ENCODE results near the gene FAF1. TPM values are rescaled to one million over a fixed set of nuclear protein-coding genes. Genes with fewer than 3 reads are reported as not detected.

The FAF1 gene
- total RNA-seq, 2 experiments from 2014 or later: 43.5 to 44.0 TPM

DNA sequence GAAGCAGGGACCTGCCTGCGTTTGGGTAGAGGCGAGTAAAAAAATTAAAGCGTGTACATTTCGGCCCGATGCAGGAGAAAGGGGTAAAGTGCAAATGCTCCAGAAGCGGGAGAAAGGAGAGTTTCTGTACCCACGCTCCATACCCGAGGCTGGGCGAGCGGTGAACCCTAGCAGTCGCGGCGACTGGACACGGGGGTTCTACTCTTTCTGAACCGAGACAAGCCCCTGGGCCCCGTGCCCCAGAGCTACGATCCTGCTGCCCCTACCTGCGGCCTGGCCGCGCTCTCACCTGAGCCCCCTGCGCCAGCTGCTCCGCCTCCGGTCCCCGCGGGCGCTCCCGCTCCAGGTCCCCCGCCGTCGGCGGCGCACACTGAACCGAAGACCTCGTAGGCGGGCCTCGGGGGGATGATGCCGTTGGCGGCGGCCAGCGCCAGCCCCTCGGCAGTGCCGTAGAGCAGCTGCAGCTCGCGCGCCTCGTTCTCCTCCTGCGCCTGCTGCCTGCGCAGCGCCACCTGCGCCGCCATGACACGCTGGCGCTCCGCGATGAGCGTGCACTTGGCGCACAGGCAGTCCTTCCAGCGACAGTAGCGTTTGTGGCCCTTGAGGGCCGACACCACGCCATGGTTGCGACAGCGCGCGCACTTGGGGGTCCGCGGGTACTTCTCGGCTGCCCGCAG is 539.2 kb downstream of the FAF1 start:
- H3K9me3 Mint-ChIP-seq: no peaks in the 10 kb centered on the region
- Histone ChIP-seq H3K27me3 (ENCODE audit: control insufficient read depth in 1 of 2, insufficient read depth in 2 of 2, low read length in 2 of 2) (peaks cover 71 to 85% of the 10 kb centered on the region in 2 experiments), H3K4me3 (ENCODE audit: low read length) (no peak overlapping the region), H3K4me1 (ENCODE audit: insufficient read depth, low read length) (peaks cover 48% of the 10 kb centered on the region), H3K9me3 (ENCODE audit: control insufficient read depth in 1 of 2, insufficient read depth in 1 of 2, low read length in 2 of 2) (peaks cover 0 to 31% of the 10 kb centered on the region in 2 experiments), H3K36me3 (ENCODE audit: insufficient read depth, low read length) (no peaks in the 10 kb centered on the region), H3K27ac (ENCODE audit: low read depth in 1 of 2, low read length in 2 of 2) (no peak overlapping the region)
- peaks cover 80% of the 10 kb centered on the region for H3K27me3 Mint-ChIP-seq
- no peak for DNase-seq
- H3K4me3 Mint-ChIP-seq: peak overlapping the region; percentile 66
- H3K36me3 Mint-ChIP-seq (ENCODE audit: low read depth): no peaks in the 10 kb centered on the region
- ChIA-PET CTCF (no interaction called here), POLR2A (interaction anchor here (0.5 kb wide), 1 partner anchor 557 kb away, joined by 3 read pairs; no protein-coding TSS in a partner anchor)
- intact Hi-C loops (cut with DNase I, micrococcal nuclease): no loop called here
- no peak overlapping the region for H3K27ac Mint-ChIP-seq
- ATAC-seq (ENCODE audit: poor library complexity): no peak
- peaks cover 45% of the 10 kb centered on the region for H3K4me1 Mint-ChIP-seq (ENCODE audit: low read depth)
- TF ChIP-seq CTCF (IDR thresholded peaks at IDR 0.05): no peak

DNA sequence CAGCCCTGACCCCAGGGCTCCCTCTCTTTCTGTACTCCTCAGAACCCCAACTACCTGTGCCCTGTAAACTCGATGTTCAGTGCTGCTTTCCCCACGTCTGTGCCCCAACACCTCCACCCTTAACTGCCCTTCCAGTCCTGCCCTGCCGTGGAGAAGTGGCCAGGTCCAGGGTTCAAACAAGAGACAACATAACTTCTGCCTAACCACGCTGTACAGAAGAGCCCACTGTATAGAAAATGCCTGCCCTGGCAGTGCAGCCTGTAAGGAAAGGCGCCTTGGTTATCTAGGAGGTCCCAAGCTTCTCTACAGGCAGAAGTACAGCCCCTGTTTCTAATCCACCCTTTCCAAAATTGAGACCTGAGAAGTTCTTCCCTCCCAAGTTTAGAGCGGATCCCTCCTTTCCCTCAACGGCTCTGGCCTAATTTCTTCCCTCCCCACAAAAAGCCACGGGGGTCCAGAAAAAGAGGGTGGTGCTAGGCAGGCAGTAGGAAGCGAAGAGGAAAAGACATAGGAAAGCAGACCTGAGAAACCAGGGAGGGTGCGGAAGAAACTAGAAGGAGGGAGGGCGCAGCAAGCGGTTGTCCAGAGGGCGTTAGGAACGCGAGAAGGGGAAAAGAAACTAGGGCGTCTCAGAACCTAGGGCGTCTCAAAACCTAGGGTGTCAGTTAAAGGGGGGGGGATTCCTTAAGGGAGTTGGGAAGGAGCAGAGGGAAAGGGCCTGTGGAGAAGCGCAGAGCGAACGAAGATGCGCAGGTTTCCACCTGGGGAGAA is 540.0 kb downstream of the FAF1 start:
- intact Hi-C loops (cut with DNase I, micrococcal nuclease): no loop called here
- H3K4me1 ChIP-seq (ENCODE audit: insufficient read depth, low read length): peaks cover 42% of the 10 kb centered on the region
- TF ChIP-seq CTCF (IDR thresholded peaks at IDR 0.05): no peak
- ChIA-PET CTCF (no interaction called here), POLR2A (no interaction called here)
- no peaks in the 10 kb centered on the region for H3K36me3 ChIP-seq (ENCODE audit: insufficient read depth, low read length)
- no peak overlapping the region for H3K27ac ChIP-seq (ENCODE audit: low read depth in 1 of 2, low read length in 2 of 2)
- DNase-seq (no peak), ATAC-seq (ENCODE audit: poor library complexity) (no peak)
- peaks cover 0 to 30% of the 10 kb centered on the region in 2 experiments for H3K9me3 ChIP-seq (ENCODE audit: control insufficient read depth in 1 of 2, insufficient read depth in 1 of 2, low read length in 2 of 2)
- peak overlapping the region; percentile 66 for H3K4me3 Mint-ChIP-seq
- no peaks in the 10 kb centered on the region for H3K9me3 Mint-ChIP-seq
- no peaks in the 10 kb centered on the region for H3K36me3 Mint-ChIP-seq (ENCODE audit: low read depth)
- H3K27me3 ChIP-seq (ENCODE audit: control insufficient read depth in 1 of 2, insufficient read depth in 2 of 2, low read length in 2 of 2): peaks cover 71 to 85% of the 10 kb centered on the region in 2 experiments
- H3K4me1 Mint-ChIP-seq (ENCODE audit: low read depth): peaks cover 45% of the 10 kb centered on the region
- no peak overlapping the region for H3K27ac Mint-ChIP-seq
- H3K27me3 Mint-ChIP-seq: peaks cover 75% of the 10 kb centered on the region
- H3K4me3 ChIP-seq (ENCODE audit: low read length): no peak overlapping the region

DNA sequence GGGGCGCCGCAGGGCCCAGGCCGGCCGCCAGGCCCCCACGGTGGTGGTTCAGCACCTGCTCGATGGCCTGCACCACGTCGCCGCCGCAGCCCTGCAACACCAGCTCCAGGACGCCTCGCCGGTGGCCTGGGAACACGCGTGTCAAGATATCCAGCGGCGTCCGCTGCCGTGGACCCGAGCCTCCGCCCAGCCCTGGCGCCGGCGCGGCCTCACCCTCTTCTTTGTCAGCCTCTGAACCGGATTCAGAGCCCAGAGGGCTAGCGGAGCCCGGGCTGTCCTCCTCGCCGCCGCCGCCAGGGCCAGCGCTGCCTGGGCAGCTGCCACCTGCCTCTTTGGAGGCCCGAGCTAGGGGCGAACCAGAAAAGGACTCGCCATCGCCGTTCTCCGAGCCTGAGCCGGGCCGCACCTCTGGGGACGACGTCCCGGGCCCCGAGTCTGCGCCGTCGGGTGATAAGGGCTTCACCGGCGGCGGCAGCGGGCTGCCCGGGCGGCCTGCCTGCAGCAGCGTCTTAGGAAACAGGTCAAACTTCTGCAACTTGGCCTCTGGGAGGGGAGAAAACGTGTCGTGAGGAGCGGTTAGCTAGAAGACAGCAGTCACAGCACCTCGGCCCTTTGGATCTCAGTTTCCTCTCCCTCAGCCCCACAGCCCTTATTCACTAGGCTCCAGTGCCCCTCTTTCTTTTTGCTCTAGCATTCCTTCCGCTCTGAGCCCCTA is 540.7 kb downstream of the FAF1 start:
- no peaks in the 10 kb centered on the region for H3K36me3 ChIP-seq (ENCODE audit: insufficient read depth, low read length)
- Mint-ChIP-seq H3K4me3 (peak overlapping the region; percentile 66), H3K36me3 (ENCODE audit: low read depth) (no peaks in the 10 kb centered on the region), H3K27ac (no peak overlapping the region), H3K27me3 (peaks cover 75% of the 10 kb centered on the region), H3K4me1 (ENCODE audit: low read depth) (peaks cover 39% of the 10 kb centered on the region), H3K9me3 (no peaks in the 10 kb centered on the region)
- peaks cover 35% of the 10 kb centered on the region for H3K4me1 ChIP-seq (ENCODE audit: insufficient read depth, low read length)
- POLR2A ChIA-PET: no interaction called here
- DNase-seq: no peak
- peaks cover 0 to 26% of the 10 kb centered on the region in 2 experiments for H3K9me3 ChIP-seq (ENCODE audit: control insufficient read depth in 1 of 2, insufficient read depth in 1 of 2, low read length in 2 of 2)
- no peak overlapping the region for H3K4me3 ChIP-seq (ENCODE audit: low read length)
- intact Hi-C loops (cut with DNase I, micrococcal nuclease): no loop called here
- no peak for ATAC-seq (ENCODE audit: poor library complexity)
- peaks cover 73 to 85% of the 10 kb centered on the region in 2 experiments for H3K27me3 ChIP-seq (ENCODE audit: control insufficient read depth in 1 of 2, insufficient read depth in 2 of 2, low read length in 2 of 2)
- CTCF ChIA-PET: no interaction called here
- no peak overlapping the region for H3K27ac ChIP-seq (ENCODE audit: low read depth in 1 of 2, low read length in 2 of 2)
- no peak for TF ChIP-seq CTCF (IDR thresholded peaks at IDR 0.05)
